ENCODE results near the gene CD209. TPM values are rescaled to one million over a fixed set of nuclear protein-coding genes. Genes with fewer than 3 reads are reported as not detected.
"Not testable (repeated sequence)": the region's sequence is repeated elsewhere in the genome, so short reads cannot be mapped to it uniquely, and the experiment has no call there.

Gene CD209, protein sequence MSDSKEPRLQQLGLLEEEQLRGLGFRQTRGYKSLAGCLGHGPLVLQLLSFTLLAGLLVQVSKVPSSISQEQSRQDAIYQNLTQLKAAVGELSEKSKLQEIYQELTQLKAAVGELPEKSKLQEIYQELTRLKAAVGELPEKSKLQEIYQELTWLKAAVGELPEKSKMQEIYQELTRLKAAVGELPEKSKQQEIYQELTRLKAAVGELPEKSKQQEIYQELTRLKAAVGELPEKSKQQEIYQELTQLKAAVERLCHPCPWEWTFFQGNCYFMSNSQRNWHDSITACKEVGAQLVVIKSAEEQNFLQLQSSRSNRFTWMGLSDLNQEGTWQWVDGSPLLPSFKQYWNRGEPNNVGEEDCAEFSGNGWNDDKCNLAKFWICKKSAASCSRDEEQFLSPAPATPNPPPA
- total RNA-seq (under 1 TPM; 0.55 to 0.74 TPM), polyA plus RNA-seq (ENCODE audit: insufficient read depth, low read depth, low replicate concordance) (5.0 TPM)
- long read RNA-seq, donor 1, partial matches to known transcripts: 40 of 40 reads
- long read RNA-seq, donor 1, other reads (novel, unspliced or antisense): 0 of 40 reads
- long read RNA-seq, donor 2, full-length matches to known transcripts: 1 of 27 reads
- long read RNA-seq, donor 2, partial matches to known transcripts: 26 of 27 reads
- long read RNA-seq, donor 2, other reads (novel, unspliced or antisense): 0 of 27 reads

DNA sequence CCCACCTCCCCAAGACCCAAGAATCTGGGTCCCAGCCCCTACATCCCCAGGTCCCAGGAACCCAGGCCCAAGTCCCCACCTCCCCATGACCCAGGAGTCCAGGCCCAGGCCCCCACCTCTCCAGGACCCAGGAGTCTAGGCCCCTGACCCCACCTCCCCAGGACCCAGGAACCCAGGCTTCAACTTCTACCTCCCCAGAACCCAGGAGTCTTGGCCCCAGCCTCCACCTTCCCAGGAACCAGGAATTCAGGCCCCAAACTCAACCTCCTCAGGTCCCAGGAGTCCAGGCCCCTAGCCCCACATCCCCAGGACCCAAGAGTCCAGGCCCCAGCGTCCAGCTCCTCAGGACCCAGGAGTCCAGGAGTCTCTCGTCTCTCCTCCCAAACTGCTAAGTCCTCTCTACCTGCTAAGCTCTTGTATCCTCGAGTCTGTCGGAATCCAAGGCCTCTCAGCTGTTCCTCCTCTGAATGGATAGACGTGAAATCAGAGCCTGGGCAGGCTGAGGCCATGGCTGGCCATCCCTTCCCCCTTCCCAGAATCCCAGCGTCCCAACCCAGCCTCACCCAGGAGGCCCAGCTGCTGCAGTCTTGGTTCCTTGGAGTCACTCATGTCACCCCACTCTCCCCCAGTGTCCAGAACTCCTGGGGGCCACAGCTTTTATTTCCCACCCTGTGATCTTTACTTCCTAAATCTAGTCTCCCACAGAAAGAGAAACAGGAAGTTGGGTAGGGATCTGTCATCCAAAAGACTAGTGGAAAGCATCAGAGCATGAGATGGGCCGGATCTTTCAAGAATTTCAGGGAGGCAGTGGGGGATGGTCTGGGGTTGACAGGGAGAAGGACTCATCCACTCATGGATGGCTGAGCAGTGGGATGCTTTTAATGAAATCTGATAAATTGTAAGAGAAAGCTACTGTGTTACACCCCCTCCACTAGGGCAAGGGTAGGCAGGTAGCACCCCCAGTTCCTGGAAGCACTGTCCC lies at the start of gene CD209:
Gene CD209, minus strand, starts transcription at position 632 of the 982 bp plus-strand sequence. Its CDS starts 23 bp downstream, at position 609.
- Histone ChIP-seq H3K27ac (no peak within 1 kb of the TSS), H3K36me3 (ENCODE audit: low read depth, missing control alignments) (no peaks in the 10 kb centered on the region), H3K4me3 (no peak within 1 kb of the TSS), H3K9me3 (no peaks in the 10 kb centered on the region), H3K4me1 (peaks cover 3% of the 10 kb centered on the region), H3K27me3 (no peaks in the 10 kb centered on the region)
- no peak for DNase-seq
- intact Hi-C loops (cut with DNase I; ENCODE audit: low total_unique reads): no loop called here
- TF ChIP-seq POLR2A (IDR thresholded peaks at IDR 0.05): no peak
- TF ChIP-seq, protein P1, sequence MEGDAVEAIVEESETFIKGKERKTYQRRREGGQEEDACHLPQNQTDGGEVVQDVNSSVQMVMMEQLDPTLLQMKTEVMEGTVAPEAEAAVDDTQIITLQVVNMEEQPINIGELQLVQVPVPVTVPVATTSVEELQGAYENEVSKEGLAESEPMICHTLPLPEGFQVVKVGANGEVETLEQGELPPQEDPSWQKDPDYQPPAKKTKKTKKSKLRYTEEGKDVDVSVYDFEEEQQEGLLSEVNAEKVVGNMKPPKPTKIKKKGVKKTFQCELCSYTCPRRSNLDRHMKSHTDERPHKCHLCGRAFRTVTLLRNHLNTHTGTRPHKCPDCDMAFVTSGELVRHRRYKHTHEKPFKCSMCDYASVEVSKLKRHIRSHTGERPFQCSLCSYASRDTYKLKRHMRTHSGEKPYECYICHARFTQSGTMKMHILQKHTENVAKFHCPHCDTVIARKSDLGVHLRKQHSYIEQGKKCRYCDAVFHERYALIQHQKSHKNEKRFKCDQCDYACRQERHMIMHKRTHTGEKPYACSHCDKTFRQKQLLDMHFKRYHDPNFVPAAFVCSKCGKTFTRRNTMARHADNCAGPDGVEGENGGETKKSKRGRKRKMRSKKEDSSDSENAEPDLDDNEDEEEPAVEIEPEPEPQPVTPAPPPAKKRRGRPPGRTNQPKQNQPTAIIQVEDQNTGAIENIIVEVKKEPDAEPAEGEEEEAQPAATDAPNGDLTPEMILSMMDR (IDR thresholded peaks at IDR 0.05): no peak
- 51 to 54% methylated on average over 4 to 7 of the region's 7 CpGs for WGBS, 2 donors

DNA sequence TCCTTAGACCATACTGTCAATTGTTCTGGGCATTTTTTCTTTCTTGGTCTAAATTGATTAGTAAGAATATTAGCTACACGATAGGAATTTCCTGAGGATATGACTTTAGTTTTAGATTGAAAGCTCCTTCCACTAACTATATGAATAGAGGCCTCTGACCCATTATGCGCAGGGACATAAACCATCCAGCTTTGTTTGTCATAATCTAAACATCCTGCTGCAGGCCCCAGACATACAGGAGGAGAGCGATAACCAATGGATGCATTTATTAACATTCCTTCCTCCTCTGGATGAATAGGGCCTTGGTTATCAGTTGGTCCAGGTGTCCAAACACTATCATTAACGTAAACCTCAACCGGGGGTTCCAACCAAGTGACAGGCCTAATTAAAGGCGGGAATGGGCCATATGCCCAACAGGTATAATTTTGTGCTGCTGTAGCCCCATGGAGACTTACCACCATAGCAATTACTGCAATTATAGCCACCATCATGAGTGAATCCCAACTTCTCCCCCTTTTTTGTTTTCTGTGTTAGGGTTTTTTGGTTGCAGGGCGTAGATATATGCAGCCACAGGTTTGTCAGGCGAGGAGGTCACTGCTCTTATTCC lies 48.3 kb upstream of the CD209 start:
- Histone ChIP-seq H3K9me3 (no peaks in the 10 kb centered on the region), H3K27me3 (no peaks in the 10 kb centered on the region), H3K27ac (no peak overlapping the region), H3K36me3 (ENCODE audit: low read depth, missing control alignments) (no peaks in the 10 kb centered on the region), H3K4me3 (no peak overlapping the region), H3K4me1 (no peaks in the 10 kb centered on the region)
- TF ChIP-seq, protein P1 (IDR thresholded peaks at IDR 0.05): no peak
- no peak for TF ChIP-seq POLR2A (IDR thresholded peaks at IDR 0.05)
- intact Hi-C loops (cut with DNase I; ENCODE audit: low total_unique reads): no loop called here
- DNase-seq: no peak
- WGBS, 2 donors: 69 to 79% methylated on average over 8 of the region's 8 CpGs

DNA sequence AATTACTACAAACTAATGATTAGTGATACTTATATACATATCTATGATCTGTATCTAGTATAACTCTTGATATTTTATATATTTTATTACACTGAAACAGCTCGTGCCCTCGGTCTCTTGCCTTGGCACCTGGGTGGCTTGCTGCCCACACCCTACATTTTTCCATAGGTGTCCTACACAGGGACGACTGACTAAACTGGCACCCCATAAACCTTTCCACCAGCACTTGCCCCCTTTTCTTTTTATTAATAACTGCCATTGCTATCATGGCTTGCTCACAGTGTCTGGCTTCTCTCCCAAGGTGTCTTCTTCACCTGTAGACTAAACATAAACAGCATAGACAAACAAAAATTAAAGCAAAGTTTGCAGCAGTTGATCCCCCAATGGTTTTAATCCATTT lies 46.2 kb upstream of the CD209 start:
- 84 to 85% methylated on average over 3 of the region's 3 CpGs for WGBS, 2 donors
- intact Hi-C loops (cut with DNase I; ENCODE audit: low total_unique reads): no loop called here
- DNase-seq: no peak
- no peak for TF ChIP-seq POLR2A (IDR thresholded peaks at IDR 0.05)
- TF ChIP-seq, protein P1 (IDR thresholded peaks at IDR 0.05): no peak
- no peak overlapping the region for H3K4me3 ChIP-seq
- H3K9me3 ChIP-seq: no peaks in the 10 kb centered on the region
- no peaks in the 10 kb centered on the region for H3K27me3 ChIP-seq
- H3K4me1 ChIP-seq: peaks cover 8% of the 10 kb centered on the region
- H3K27ac ChIP-seq: no peak overlapping the region
- H3K36me3 ChIP-seq (ENCODE audit: low read depth, missing control alignments): no peaks in the 10 kb centered on the region

DNA sequence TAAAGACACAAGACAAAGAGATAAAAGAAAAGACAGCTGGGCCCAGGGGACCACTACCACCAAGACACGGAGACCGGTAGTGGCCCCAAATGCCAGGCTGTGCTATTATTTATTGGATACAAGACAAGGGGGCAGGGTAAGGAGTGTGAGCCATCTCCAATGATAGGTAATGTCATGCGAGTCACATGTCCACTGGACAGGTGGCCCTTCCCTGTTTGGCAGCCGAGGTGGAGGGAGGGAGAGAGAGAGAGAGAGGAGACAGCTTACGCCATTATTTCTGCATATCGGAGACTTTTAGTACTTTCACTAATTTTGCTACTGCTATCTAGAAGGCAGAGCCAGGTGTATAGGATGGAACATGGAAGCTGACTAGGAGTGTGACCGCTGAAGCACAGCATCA lies 45.4 kb upstream of the CD209 start:
- H3K9me3 ChIP-seq; DNase-seq; H3K27me3 ChIP-seq; H3K36me3 ChIP-seq (ENCODE audit: low read depth, missing control alignments); H3K4me1 ChIP-seq; H3K4me3 ChIP-seq; intact Hi-C loops (cut with DNase I; ENCODE audit: low total_unique reads); H3K27ac ChIP-seq: not testable (repeated sequence)
- 66 to 73% methylated on average over 7 of the region's 7 CpGs for WGBS, 2 donors
